Stimulated activated effector memory CD8-positive, alpha-beta T cell treated with anti-CD3 and anti-CD28 coated beads, Interleukin-12 subunit alpha, Interleukin-12 subunit beta, amount 100 ng/mL, for 72 hours (primary cell): ENCODE data around the gene TP53I3.
"Not testable (repeated sequence)": the region's sequence is repeated elsewhere in the genome, so short reads cannot be mapped to it uniquely, and the experiment has no call there.

Source experiments
- ATAC-seq: fragments of 150-1000 bp; cut with Tn5 transposase; 2 replicates; pipeline ENCODE4 v1.10.0; 2021
- DNase-seq, 2 donors: peaks; one replicate each; pipeline ENCODE4 v3.0.0; 2021 to 2022; ENCODE audit warnings: low spot score in 2 of 2
- H3K27ac Mint-ChIP-seq: one replicate; pipeline ENCODE4 v1.8.0; 2022; ENCODE audit warnings: mild to moderate bottlenecking, mixed read lengths
- H3K36me3 Mint-ChIP-seq: one replicate; pipeline ENCODE4 v1.8.0; 2022; ENCODE audit warnings: mild to moderate bottlenecking, mixed read lengths
- H3K4me1 Mint-ChIP-seq: one replicate; pipeline ENCODE4 v1.8.0; 2022; ENCODE audit warnings: mixed read lengths
- H3K4me3 Mint-ChIP-seq: one replicate; pipeline ENCODE4 v1.8.0; 2022; ENCODE audit warnings: mild to moderate bottlenecking, mixed read lengths
- H3K9me3 Mint-ChIP-seq: one replicate; pipeline ENCODE4 v1.8.0; 2022; ENCODE audit warnings: mixed read lengths

TP53I3 gene

DNA sequence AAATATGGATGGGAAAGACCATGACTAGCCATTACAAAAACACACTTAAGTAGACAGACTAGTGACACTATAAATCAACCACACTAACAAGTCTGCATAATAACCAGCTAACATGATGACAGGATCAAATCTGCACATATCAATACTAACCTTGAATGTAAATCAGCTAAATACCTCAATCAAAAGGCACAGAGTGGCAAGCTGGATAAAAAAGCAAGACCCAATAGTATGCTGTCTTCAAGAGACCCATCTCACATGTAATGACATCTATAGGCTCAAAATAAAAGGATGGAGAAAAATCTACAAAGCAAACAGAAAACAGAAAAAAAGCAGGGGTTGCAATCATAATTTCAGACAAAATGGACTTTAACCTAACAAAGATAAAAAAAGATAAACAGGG lies 22.2 kb upstream of the TP53I3 start:
- no peak overlapping the region for H3K4me3 Mint-ChIP-seq
- H3K4me1 Mint-ChIP-seq = no peaks in the 10 kb centered on the region
- H3K36me3 Mint-ChIP-seq = no peaks in the 10 kb centered on the region
- no peak overlapping the region for H3K27ac Mint-ChIP-seq
- DNase-seq (no peak), ATAC-seq (no peak)
- peaks cover 13% of the 10 kb centered on the region for H3K9me3 Mint-ChIP-seq

- Mint-ChIP-seq H3K4me3 (no peak overlapping the region), H3K27ac (no peak overlapping the region), H3K4me1 (no peaks in the 10 kb centered on the region), H3K9me3 (peaks cover 13% of the 10 kb centered on the region), H3K36me3 (no peaks in the 10 kb centered on the region)
- DNase-seq (no peak), ATAC-seq (no peak)
Measured at GRCh38 chr2:24105816-24106215, 21.2 kb upstream of the TP53I3 start.

DNA sequence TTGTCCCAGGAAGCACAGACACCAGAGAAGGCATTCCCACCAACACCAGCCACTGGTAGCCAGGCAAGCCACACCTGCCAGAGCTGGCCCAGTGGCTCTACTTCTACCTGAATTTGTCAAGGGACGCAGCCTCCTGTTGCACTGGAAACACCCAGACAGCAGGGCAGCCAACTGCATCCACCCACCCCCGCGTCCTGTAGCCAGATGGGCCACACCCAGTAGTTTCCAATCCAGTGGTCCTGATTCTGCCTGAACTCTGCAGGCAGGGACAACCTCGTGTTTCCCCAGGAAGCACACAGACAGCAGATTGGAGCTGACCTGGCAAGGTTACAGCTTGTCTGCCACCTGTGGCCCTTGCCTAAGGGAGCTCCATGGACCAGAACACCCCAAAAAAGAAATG lies 20.3 kb upstream of the TP53I3 start:
- Mint-ChIP-seq H3K4me1 (no peaks in the 10 kb centered on the region), H3K4me3 (no peak overlapping the region), H3K36me3 (no peaks in the 10 kb centered on the region), H3K27ac (no peak overlapping the region), H3K9me3 (peaks cover 13% of the 10 kb centered on the region)
- DNase-seq = no peak
- ATAC-seq = no peak

GRCh38 chr2:24104110-24104650 lies 19.5 kb upstream of the TP53I3 start:
- H3K4me1 Mint-ChIP-seq = no peaks in the 10 kb centered on the region

DNA sequence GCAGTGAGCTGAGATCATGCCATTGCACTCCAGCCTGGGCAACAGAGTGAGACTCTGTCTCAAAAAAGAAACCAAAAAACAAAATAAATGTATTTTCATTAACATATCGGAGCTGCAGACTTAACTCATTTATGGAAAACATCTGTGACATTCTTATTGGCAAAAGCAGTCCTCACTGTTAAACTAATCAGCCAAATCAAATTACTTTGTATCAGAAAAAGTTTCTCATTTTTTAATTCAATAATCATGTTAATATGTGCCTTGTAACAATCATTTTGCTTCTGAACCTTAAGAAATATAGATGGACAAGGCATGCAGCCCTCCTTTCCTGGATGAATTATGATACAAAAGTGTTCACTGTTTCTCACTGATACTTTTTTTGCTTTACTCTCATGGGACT lies 18.0 kb upstream of the TP53I3 start:
- no peak for ATAC-seq
- Mint-ChIP-seq H3K36me3 (no peaks in the 10 kb centered on the region), H3K4me1 (no peaks in the 10 kb centered on the region), H3K27ac (no peak overlapping the region), H3K4me3 (no peak overlapping the region), H3K9me3 (peaks cover 12% of the 10 kb centered on the region)
- no peak for DNase-seq

More at GRCh38 chr2:24104110-24104650, 19.5 kb upstream of the TP53I3 start:
- peaks cover 11% of the 10 kb centered on the region for H3K9me3 Mint-ChIP-seq
- H3K4me3 Mint-ChIP-seq = no peak overlapping the region
- no peak overlapping the region for H3K27ac Mint-ChIP-seq
- H3K36me3 Mint-ChIP-seq = no peaks in the 10 kb centered on the region
- no peak for ATAC-seq
- no peak for DNase-seq

DNA sequence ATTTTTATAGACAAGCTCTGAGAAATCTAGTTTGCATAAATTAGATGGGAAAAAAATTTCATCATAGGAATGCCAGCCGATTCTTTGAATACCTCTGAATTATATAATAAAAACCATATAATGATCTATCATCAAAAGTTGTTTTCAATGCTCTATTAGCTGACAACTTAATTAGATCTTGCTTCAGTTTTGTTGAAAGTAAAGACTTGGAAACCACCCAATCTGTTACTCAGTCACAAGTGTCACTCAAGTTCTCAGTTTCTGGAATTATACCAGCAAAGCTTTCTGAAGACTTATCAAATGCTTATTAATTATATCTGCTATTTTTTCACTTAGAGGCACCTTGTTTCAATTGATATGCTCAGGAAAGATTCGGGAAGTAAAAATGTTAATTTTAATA lies 17.4 kb upstream of the TP53I3 start:
- H3K9me3 Mint-ChIP-seq = peaks cover 9% of the 10 kb centered on the region

DNA sequence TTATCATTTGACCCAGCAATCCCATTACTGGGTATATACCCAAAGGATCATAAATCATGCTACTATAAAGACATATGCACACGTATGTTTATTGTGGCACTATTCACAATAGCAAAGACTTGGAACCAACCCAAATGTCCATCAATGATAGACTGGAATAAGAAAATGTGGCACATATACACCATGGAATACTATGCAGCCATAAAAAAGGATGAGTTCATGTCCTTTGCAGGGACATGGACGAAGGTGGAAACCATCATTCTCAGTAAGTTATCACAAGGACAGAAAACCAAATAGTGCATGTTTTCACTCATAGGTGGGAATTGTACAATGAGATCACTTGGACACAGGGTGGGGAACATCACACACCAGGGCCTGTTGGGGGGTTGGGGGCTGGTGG lies 16.1 kb upstream of the TP53I3 start:
- H3K36me3 Mint-ChIP-seq, ATAC-seq, H3K9me3 Mint-ChIP-seq, H3K4me1 Mint-ChIP-seq, H3K4me3 Mint-ChIP-seq, H3K27ac Mint-ChIP-seq, DNase-seq: not testable (repeated sequence)

More for the DNA sequence above, 17.4 kb upstream of the TP53I3 start:
- Mint-ChIP-seq H3K27ac (no peak overlapping the region), H3K4me3 (no peak overlapping the region), H3K36me3 (no peaks in the 10 kb centered on the region), H3K4me1 (no peaks in the 10 kb centered on the region)
- ATAC-seq (no peak), DNase-seq (no peak)

DNA sequence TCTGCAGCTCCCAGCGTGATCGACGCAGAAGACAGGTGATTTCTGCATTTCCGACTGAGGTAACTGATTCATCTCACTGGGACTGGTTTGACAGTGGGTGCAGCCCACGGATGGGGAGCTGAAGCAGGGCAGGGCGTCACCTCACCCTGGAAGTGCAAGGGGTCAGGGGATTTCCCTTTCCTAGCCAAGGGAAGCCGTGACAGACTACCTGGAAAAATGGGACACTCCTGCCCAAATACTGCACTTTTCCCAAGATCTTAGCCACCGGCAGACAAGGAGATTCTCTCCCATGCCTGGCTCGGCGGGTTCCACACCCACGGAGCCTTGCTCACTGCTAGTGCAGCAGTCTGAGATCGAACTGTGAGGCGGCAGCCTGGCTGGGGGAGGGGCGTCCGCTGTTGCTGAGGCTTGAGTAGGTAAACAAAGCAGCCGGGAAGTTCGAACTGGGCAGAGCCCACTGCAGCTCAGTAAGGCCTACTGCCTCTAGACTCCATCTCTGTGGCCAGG lies 10.6 kb upstream of the TP53I3 start:
- not testable (repeated sequence) for DNase-seq, H3K9me3 Mint-ChIP-seq, H3K4me3 Mint-ChIP-seq, H3K27ac Mint-ChIP-seq, ATAC-seq, H3K4me1 Mint-ChIP-seq
- H3K36me3 Mint-ChIP-seq = peaks cover 20% of the 10 kb centered on the region

DNA sequence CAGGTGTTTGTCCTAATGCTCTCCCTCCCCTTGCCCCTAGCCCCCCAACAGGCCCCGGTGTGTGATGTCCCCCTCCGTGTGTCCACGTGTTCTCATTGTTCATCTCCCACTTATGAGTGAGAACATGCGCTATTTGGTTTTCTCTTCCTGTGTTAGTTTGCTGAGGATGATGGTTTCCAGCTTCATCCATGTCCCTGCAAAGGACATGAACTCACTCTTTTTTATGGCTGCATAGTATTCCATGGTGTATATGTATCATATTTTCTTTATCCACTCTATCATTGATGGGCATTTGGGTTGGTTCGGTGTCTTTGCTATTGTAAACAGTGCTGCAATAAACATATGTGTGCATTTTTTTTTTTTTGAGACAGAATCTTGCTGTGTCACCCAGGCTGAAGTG lies 8.6 kb upstream of the TP53I3 start:
- H3K9me3 Mint-ChIP-seq, ATAC-seq, DNase-seq, H3K4me3 Mint-ChIP-seq, H3K27ac Mint-ChIP-seq, H3K4me1 Mint-ChIP-seq: not testable (repeated sequence)
- peaks cover 30% of the 10 kb centered on the region for H3K36me3 Mint-ChIP-seq

DNA sequence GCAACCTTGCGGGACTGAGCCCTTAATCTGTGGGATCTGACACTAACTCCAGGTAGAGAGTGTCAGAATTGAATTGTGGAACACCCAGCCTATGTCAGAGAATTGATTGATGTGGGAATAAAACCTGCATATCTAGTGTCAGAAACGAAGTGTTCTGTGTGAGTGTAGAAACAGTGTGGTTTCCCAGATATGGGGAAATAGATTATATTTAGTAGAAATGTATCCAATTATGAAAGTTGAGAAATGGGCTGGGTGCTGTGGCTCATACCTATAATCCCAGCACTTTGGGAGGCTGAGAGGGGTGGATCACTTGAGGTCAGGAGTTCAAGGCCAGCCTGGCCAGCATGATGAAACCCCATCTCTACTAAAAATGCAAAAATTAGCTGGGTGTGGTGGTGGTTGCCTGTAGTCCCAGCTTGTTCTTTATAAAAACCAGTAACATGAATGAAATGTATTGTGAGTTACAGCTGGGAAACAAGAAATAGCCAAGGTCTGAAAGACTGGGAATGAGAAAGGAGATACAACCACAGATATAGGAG lies 4.3 kb upstream of the TP53I3 start:
- Mint-ChIP-seq H3K4me3 (no peak overlapping the region), H3K27ac (no peak overlapping the region), H3K4me1 (peaks cover 9% of the 10 kb centered on the region), H3K9me3 (peaks cover 2% of the 10 kb centered on the region), H3K36me3 (peaks cover 23% of the 10 kb centered on the region)
- ATAC-seq (no peak), DNase-seq (no peak)

GRCh38 chr2:24087032-24087431 lies 2.4 kb upstream of the TP53I3 start:
- Mint-ChIP-seq H3K36me3 (peaks cover 24% of the 10 kb centered on the region), H3K27ac (no peak overlapping the region), H3K4me1 (peaks cover 13% of the 10 kb centered on the region), H3K9me3 (no peaks in the 10 kb centered on the region), H3K4me3 (no peak overlapping the region)
- ATAC-seq = no peak
- no peak for DNase-seq

DNA sequence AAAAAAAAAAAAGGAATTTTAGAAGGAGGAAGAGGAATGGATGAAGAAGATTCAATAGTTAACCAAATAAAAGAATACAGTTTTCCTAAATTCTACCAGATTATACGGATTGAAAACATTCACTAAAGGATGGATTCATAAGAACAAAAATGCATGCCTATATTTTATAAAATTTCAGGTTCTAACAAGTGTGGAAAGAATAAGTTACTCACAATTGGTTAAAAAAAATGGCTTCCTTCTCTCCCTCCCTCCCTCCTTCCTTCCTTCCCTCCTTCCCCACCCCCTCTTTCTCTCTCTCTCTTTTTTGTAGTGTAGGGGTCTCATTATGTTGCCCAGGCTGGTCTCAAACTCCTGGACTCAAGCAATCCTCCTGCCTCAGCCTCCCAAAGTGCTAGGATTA lies 1.6 kb upstream of the TP53I3 start:
- Mint-ChIP-seq H3K36me3 (peaks cover 29% of the 10 kb centered on the region), H3K4me1 (peaks cover 13% of the 10 kb centered on the region), H3K27ac (no peak overlapping the region), H3K4me3 (no peak overlapping the region), H3K9me3 (no peaks in the 10 kb centered on the region)
- ATAC-seq = no peak
- DNase-seq = no peak

DNA sequence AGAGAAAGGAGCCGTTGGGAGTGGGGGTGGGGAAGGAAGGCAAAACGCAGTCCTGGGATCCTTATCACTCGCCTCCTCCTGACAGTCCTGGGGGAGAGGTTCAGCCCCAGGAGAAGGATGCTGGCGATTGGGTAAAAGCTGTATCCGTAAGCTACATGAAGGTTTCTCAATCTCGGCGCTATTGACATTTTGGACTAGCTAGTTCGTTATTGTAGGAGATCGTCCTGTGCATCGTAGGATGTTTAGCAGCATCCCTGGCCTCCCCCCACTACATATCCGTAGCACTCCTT lies 511 bp upstream of the TP53I3 start:
- no peaks in the 10 kb centered on the region for H3K9me3 Mint-ChIP-seq
- peak overlapping the region; percentile 45 for H3K27ac Mint-ChIP-seq

DNA sequence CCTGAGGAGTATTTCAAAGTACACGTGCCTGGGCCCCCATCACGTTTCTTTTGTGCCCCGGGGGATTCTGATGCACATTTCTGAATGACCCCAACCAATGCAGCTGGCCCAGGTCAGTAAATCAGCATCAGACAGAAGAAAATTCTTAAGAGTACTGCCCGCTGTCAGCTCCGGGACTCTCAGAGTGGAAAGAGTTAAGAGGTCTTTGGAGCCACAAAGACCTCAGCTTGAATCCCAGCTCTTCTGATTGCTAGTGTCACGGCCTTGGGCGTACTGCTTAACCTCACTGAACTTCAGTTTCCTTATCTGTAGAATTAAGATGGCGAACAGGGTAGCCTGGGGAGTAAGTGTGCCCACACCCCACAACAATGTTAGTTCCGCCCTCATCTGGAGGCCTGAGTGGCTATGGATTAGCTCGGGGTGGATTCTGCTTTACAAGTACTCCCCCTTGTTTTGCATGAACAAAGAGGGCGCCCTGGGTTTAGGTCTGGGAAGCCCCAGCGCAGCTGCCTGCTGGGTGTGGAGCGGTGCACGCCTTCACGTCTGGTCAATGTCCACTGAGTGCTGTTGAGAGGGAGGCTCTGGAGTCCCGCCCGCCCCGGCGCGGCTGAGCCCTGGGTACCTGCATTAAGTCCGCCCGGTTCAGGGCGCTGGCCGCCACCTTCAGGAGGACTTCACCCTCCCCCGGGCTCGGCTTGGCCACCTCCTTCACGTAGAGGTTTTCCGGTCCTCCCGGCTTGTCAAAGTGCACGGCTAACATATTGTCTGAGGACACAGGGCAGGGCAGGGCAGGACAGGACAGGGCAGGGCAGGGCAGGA lies 858 bp downstream of the TP53I3 start:
- peak overlapping the region; percentile 45 for H3K27ac Mint-ChIP-seq
- DNase-seq = no peak
- peaks cover 29% of the 10 kb centered on the region for H3K36me3 Mint-ChIP-seq
- no peaks in the 10 kb centered on the region for H3K9me3 Mint-ChIP-seq
- peak overlapping the region; percentile 76 for H3K4me3 Mint-ChIP-seq
- peak; percentile 70 for ATAC-seq
- peaks cover 13% of the 10 kb centered on the region for H3K4me1 Mint-ChIP-seq

More for the DNA sequence above, 511 bp upstream of the TP53I3 start:
- Mint-ChIP-seq H3K4me1 (peaks cover 13% of the 10 kb centered on the region), H3K4me3 (peak overlapping the region; percentile 76), H3K36me3 (peaks cover 35% of the 10 kb centered on the region)
- DNase-seq = no peak
- ATAC-seq = no peak

DNA sequence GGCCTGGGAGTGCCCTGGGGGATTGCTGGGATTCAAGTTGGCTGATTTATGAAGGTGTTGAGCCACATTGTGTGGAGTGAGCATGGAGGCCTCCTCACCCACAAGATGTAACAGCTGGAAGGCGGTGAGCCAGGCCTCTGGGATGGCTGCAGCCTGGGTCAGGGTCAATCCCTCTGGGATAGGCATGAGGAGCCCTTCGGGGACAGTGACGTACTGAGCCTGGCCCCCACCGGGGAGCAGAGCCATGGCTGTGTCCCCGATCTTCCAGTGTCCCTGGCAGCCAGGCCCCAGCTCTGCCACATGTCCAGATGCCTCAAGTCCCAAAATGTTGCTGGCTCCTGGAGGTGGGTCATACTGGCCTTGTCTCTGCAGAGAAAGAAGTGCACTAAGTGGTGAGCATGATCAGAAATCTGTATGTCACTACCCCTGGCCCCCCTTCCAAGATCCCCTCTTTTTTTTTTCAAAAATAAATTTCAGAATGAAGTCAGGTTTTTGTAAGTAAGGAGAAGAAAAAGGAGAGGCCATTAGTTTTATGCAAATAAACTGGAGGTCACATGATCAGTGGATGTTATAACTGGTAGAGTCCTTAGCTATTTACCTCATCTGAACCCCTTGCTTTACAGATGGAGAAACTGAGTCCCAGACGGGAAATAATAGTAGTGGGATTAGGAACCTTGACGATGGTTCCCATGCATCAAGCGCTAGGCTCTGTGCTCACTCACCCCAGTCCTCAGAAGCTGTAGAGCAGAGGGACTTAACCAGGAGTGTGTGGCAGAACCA lies 1.7 kb downstream of the TP53I3 start:
- Mint-ChIP-seq H3K36me3 (peaks cover 23% of the 10 kb centered on the region), H3K9me3 (no peaks in the 10 kb centered on the region), H3K27ac (peak overlapping the region; percentile 45), H3K4me3 (peak overlapping the region; percentile 76), H3K4me1 (peaks cover 13% of the 10 kb centered on the region)
- DNase-seq = no peak
- no peak for ATAC-seq
